ENCODE measurements around the gene VIPR1. TPM values are rescaled to one million over a fixed set of nuclear protein-coding genes. Genes with fewer than 3 reads are reported as not detected.

VIPR1 gene
- polyA plus RNA-seq, 1 of the 3 experiments (the other 2 are of a cell fraction) = not detected

DNA sequence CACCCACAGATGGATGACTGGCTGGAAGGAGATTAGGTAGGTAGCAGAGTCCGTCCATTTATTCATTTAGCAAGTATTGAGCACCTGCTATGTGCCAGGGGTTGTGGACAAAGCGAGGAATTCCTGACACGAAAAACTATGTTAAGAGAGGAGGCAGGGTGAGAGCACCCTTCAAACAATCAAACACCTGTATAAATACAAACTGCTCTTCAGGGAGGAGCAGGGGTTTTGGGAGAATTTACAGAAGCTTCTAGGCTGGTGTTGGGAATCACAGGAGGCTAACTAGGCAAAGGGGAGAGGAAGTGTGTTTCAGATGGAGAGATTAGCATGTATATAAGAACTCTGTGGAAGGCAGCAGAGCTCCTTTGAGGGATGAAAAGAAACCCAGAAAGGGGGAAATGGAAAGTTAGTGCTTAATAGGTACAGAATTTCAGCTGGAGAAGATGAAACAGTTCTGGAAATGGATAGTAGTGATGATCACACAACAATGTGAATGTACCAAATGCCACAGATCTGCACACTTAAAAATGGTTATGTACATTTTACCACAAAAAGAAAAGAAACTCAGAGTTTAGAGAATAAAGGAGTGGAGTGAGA lies 80.1 kb downstream of the VIPR1 start:
- peak overlapping the region; percentile 87 for H3K9ac ChIP-seq
- ChIA-PET POLR2A (interaction anchor here (0.6 to 1.3 kb wide), 3 partner anchors 18 to 258 kb away, joined by 3 to 5 read pairs (median 4); partner anchors contain the start of gene NKTR), CTCF (interaction anchor here (0.6 to 3.2 kb wide), 11 partner anchors 11 to 587 kb away, joined by 3 to 16 read pairs (median 4); partner anchors contain the start of gene ZBTB47)
- TF ChIP-seq TAF1 (IDR thresholded peaks at IDR 0.05; ENCODE audit: borderline replicate concordance, low read depth, low read length) = no peak
- TF ChIP-seq TEAD4 (IDR thresholded peaks at IDR 0.05; ENCODE audit: borderline replicate concordance, insufficient read depth) = no peak
- no peak for TF ChIP-seq POLR2AphosphoS5 (IDR thresholded peaks at IDR 0.05; ENCODE audit: low read depth, low read length)
- no peak for TF ChIP-seq ELF1 (IDR thresholded peaks at IDR 0.05)
- TF ChIP-seq, protein P1, sequence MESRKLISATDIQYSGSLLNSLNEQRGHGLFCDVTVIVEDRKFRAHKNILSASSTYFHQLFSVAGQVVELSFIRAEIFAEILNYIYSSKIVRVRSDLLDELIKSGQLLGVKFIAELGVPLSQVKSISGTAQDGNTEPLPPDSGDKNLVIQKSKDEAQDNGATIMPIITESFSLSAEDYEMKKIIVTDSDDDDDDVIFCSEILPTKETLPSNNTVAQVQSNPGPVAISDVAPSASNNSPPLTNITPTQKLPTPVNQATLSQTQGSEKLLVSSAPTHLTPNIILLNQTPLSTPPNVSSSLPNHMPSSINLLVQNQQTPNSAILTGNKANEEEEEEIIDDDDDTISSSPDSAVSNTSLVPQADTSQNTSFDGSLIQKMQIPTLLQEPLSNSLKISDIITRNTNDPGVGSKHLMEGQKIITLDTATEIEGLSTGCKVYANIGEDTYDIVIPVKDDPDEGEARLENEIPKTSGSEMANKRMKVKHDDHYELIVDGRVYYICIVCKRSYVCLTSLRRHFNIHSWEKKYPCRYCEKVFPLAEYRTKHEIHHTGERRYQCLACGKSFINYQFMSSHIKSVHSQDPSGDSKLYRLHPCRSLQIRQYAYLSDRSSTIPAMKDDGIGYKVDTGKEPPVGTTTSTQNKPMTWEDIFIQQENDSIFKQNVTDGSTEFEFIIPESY (IDR thresholded peaks at IDR 0.05; ENCODE audit: borderline replicate concordance, low read depth) = no peak
- TF ChIP-seq RXRA (IDR thresholded peaks at IDR 0.05; ENCODE audit: borderline replicate concordance, low read depth) = no peak
- TF ChIP-seq JUND (IDR thresholded peaks at IDR 0.05) = no peak
- TF ChIP-seq, protein P2, sequence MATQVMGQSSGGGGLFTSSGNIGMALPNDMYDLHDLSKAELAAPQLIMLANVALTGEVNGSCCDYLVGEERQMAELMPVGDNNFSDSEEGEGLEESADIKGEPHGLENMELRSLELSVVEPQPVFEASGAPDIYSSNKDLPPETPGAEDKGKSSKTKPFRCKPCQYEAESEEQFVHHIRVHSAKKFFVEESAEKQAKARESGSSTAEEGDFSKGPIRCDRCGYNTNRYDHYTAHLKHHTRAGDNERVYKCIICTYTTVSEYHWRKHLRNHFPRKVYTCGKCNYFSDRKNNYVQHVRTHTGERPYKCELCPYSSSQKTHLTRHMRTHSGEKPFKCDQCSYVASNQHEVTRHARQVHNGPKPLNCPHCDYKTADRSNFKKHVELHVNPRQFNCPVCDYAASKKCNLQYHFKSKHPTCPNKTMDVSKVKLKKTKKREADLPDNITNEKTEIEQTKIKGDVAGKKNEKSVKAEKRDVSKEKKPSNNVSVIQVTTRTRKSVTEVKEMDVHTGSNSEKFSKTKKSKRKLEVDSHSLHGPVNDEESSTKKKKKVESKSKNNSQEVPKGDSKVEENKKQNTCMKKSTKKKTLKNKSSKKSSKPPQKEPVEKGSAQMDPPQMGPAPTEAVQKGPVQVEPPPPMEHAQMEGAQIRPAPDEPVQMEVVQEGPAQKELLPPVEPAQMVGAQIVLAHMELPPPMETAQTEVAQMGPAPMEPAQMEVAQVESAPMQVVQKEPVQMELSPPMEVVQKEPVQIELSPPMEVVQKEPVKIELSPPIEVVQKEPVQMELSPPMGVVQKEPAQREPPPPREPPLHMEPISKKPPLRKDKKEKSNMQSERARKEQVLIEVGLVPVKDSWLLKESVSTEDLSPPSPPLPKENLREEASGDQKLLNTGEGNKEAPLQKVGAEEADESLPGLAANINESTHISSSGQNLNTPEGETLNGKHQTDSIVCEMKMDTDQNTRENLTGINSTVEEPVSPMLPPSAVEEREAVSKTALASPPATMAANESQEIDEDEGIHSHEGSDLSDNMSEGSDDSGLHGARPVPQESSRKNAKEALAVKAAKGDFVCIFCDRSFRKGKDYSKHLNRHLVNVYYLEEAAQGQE (IDR thresholded peaks at IDR 0.05; ENCODE audit: low read depth, low read length) = no peak
- no peak for TF ChIP-seq MEF2A (IDR thresholded peaks at IDR 0.05; ENCODE audit: borderline replicate concordance, low read depth)
- no peak for TF ChIP-seq GABPA (IDR thresholded peaks at IDR 0.05; ENCODE audit: low read depth)
- no peak for TF ChIP-seq TCF12 (IDR thresholded peaks at IDR 0.05)
- no peak for TF ChIP-seq RFX5 (IDR thresholded peaks at IDR 0.05; ENCODE audit: low read length)
- no peak for TF ChIP-seq CTCF (IDR thresholded peaks at IDR 0.05)
- no peak for TF ChIP-seq NFIC (IDR thresholded peaks at IDR 0.05; ENCODE audit: borderline replicate concordance)
- TF ChIP-seq PBX3 (IDR thresholded peaks at IDR 0.05) = no peak
- TF ChIP-seq GATA2 (CRISPR knock-in tag; IDR thresholded peaks at IDR 0.05) = no peak
- TF ChIP-seq NRF1 (IDR thresholded peaks at IDR 0.05; ENCODE audit: low read depth, low read length) = no peak
- H2AFZ ChIP-seq (ENCODE audit: low read depth) = peak overlapping the region; percentile 96
- WGBS (ENCODE audit: low lambda C conversion rate) = 0% methylated on average over 3 of the region's 3 CpGs
- peaks cover 42% of the 10 kb centered on the region for H3K79me2 ChIP-seq (ENCODE audit: insufficient read depth)
- no peaks in the 10 kb centered on the region for H4K20me1 ChIP-seq (ENCODE audit: insufficient read depth)
- no peaks in the 10 kb centered on the region for H3K27me3 ChIP-seq (ENCODE audit: insufficient read depth)
- peaks cover 0 to 14% of the 10 kb centered on the region in 2 experiments for H3K36me3 ChIP-seq (replicated peaks in 1 of 2; ENCODE audit: control insufficient read depth in 1 of 2, insufficient read depth in 2 of 2, low read length in 1 of 2)
- peak overlapping the region; percentile 93 for H3K4me2 ChIP-seq
- H3F3A ChIP-seq (replicated peaks; ENCODE audit: insufficient read depth) = peaks cover 3% of the 10 kb centered on the region
- DNase-seq = peak; percentile 12
- H3K9me3 ChIP-seq = no peaks in the 10 kb centered on the region
- H3K9me2 ChIP-seq = no peaks in the 10 kb centered on the region
- peaks cover 0 to 7% of the 10 kb centered on the region in 2 experiments; a peak in 2 of 4 replicates for H3K4me1 ChIP-seq (ENCODE audit: control insufficient read depth in 1 of 2, insufficient read depth in 2 of 2, low read depth in 1 of 2, low read length in 1 of 2)
- H3K27ac ChIP-seq (ENCODE audit: low read depth in 2 of 2, low read length in 1 of 2) = peak overlapping the region; percentile 64 to 82; a peak in 3 of 4 replicates
- H3K4me3 ChIP-seq (ENCODE audit: low read depth in 2 of 2, low read length in 1 of 2) = peak overlapping the region; percentile 80 to 92

Data from SK-N-SH (cell line).